RWPE2 (cell line): ENCODE results near the gene CD36.
A peak's percentile ranks its signal among the peaks of the same experiment; 100 is the strongest.

Experiments
- ATAC-seq: fragments of 200-7000 bp; cut with Tn5 transposase; 3 replicates; pipeline ENCODE4 v1.9.1; 2021; ENCODE audit warnings: low read depth
- DNase-seq: peaks from one replicate; pipeline ENCODE4 v3.0.0-alpha.2; 2020; ENCODE audit warnings: low spot score
- H3K27ac ChIP-seq: fragments of 450-650 bp; 2 replicates; pipeline ENCODE4 v1.5.1; 2017; ENCODE audit warnings: mild to moderate bottlenecking; ENCODE audit not compliant: poor library complexity, severe bottlenecking
- H3K27me3 ChIP-seq: fragments of 250-450 bp; sonication (Bioruptor Pico); 2 replicates; pipeline ENCODE4 v1.5.1; 2021; ENCODE audit warnings: mild to moderate bottlenecking, moderate library complexity; ENCODE audit not compliant: insufficient read depth, poor library complexity, severe bottlenecking
- H3K36me3 ChIP-seq: fragments of 250-450 bp; sonication (Bioruptor Pico); 2 replicates; pipeline ENCODE4 v1.5.1; 2020; ENCODE audit warnings: low read depth, mild to moderate bottlenecking, moderate library complexity
- H3K4me1 ChIP-seq: fragments of 250-450 bp; sonication (Bioruptor Pico); 2 replicates; pipeline ENCODE4 v1.5.1; 2021; ENCODE audit warnings: mild to moderate bottlenecking, moderate library complexity; ENCODE audit not compliant: insufficient read depth, poor library complexity, severe bottlenecking
- H3K4me3 ChIP-seq: fragments of 250-450 bp; sonication (Bioruptor Pico); 2 replicates; pipeline ENCODE4 v1.5.1; 2021; ENCODE audit warnings: mild to moderate bottlenecking, moderate library complexity; ENCODE audit not compliant: severe bottlenecking
- H3K9me3 ChIP-seq: fragments of 250-450 bp; sonication (Bioruptor Pico); 2 replicates; pipeline ENCODE4 v1.5.1; 2021; ENCODE audit warnings: mild to moderate bottlenecking, moderate library complexity; ENCODE audit not compliant: severe bottlenecking
- TF ChIP-seq, protein P1 (sequence below): fragments of 450-650 bp; IDR thresholded peaks from one replicate; pipeline ENCODE4 v1.5.1; 2017; ENCODE audit warnings: mild to moderate bottlenecking, moderate library complexity; ENCODE audit not compliant: poor library complexity, severe bottlenecking

CD36 gene

DNA sequence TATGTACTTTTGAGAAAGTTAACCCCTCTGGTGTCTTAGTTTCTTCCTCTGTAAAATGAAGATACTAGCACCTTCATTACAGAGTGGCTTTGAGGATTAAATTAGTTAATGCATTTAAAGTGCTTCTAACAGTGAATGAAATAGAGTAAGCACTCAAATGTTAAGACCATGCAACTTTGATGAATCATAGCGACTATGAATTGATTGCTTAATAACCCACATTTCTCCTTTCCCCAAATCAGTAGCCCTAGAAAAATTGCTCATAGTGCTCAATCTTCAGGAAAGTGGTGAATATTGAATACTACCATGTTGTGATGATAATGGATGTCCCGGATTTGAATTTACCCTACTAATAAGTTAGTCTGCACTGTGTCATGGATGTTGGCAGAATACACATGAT is 48.1 kb downstream of the CD36 start:
- peak; percentile 68; the same call in 2 of the 3 replicates for ATAC-seq
- DNase-seq, result no peak
- TF ChIP-seq, protein P1, sequence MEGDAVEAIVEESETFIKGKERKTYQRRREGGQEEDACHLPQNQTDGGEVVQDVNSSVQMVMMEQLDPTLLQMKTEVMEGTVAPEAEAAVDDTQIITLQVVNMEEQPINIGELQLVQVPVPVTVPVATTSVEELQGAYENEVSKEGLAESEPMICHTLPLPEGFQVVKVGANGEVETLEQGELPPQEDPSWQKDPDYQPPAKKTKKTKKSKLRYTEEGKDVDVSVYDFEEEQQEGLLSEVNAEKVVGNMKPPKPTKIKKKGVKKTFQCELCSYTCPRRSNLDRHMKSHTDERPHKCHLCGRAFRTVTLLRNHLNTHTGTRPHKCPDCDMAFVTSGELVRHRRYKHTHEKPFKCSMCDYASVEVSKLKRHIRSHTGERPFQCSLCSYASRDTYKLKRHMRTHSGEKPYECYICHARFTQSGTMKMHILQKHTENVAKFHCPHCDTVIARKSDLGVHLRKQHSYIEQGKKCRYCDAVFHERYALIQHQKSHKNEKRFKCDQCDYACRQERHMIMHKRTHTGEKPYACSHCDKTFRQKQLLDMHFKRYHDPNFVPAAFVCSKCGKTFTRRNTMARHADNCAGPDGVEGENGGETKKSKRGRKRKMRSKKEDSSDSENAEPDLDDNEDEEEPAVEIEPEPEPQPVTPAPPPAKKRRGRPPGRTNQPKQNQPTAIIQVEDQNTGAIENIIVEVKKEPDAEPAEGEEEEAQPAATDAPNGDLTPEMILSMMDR, result no peak
- no peaks in the 10 kb centered on the region for H3K4me1 ChIP-seq
- no peaks in the 10 kb centered on the region for H3K36me3 ChIP-seq
- H3K9me3 ChIP-seq, result no peaks in the 10 kb centered on the region
- no peaks in the 10 kb centered on the region for H3K27me3 ChIP-seq
- no peak overlapping the region for H3K27ac ChIP-seq
- H3K4me3 ChIP-seq, result no peak overlapping the region

DNA sequence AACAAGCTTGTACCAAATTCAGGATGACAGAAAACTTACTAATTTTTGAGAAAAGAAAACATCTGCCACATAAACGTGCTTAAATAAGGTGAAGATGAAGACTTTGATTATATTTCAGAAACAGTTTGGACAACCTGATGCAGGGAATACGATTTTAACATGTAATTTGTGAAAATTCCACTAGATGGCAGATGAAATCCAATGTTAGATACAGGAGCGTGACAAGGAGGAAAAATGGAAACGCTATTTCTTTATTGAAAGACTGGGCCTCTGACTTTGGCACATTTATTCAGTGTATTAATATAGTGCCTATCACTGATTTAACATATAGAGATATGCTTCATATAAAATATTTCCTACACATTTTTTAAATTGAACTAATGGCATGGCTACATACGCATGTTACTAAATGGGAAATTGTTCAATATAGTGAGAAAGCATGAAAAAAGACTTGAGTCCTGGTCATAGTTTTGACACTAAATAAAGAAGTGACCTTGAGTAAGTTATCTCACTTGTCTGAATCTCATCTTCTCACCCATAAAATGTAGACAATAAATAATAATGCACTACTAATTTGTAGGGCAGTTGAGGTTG is 60.7 kb downstream of the CD36 start:
- ATAC-seq (peak; percentile 56; the same call in 2 of the 3 replicates), DNase-seq (no peak)
- H3K9me3 ChIP-seq, result no peaks in the 10 kb centered on the region
- no peaks in the 10 kb centered on the region for H3K27me3 ChIP-seq
- TF ChIP-seq, protein P1, result peak; percentile 86
- no peak overlapping the region for H3K4me3 ChIP-seq
- H3K36me3 ChIP-seq, result no peaks in the 10 kb centered on the region
- no peaks in the 10 kb centered on the region for H3K4me1 ChIP-seq
- no peak overlapping the region for H3K27ac ChIP-seq

DNA sequence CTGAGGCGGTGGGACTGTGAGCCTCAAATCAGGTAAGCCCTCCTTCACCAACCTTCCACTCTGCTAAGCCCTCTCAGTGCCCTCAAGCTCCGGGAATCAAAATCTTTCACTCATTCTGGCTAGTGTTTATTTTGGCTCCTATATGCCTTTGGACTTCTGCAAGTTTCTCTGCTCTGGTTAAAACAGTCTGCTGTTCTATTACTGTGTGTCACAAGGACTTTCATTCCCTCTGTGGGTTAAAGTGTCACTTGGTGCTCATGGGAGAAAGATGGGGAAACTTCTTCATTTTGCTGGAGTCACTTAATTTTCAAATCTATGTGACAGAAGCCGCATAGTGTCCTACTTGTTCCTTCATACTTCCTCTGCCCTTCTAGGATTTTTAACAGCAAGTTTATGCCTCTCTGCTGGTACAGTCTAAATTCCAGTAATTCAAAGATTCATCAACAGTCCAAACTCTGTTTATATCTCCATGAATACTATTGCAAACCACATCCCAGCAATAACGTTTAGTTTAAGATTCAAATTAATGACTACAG is 61.3 kb downstream of the CD36 start:
- H3K27me3 ChIP-seq, result no peaks in the 10 kb centered on the region
- DNase-seq, result no peak
- TF ChIP-seq, protein P1, result no peak
- H3K36me3 ChIP-seq, result no peaks in the 10 kb centered on the region
- H3K27ac ChIP-seq, result no peak overlapping the region
- no peaks in the 10 kb centered on the region for H3K4me1 ChIP-seq
- H3K4me3 ChIP-seq, result no peak overlapping the region
- ATAC-seq, result no peak
- H3K9me3 ChIP-seq, result no peaks in the 10 kb centered on the region

DNA sequence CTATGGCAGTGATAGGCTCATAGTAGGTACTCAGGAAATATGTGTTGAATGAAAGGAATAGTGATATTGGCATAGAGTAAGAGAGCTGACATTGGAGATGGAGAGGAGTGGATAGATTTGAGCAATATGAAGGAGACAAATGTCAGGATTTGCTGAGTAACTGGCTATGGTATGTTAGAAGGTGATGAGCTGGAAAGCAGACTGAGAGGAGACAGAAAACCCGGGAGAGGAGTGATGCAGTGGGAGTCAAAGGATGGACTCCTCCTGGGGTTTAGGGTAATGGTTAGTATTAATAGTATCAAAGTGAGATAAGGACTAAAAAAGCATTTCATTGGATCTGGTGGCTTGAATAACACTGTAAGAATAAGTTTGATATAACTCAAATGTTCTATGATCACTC is 64.8 kb downstream of the CD36 start:
- H3K36me3 ChIP-seq, result no peaks in the 10 kb centered on the region
- no peak for ATAC-seq
- H3K27me3 ChIP-seq, result no peaks in the 10 kb centered on the region
- H3K4me1 ChIP-seq, result no peaks in the 10 kb centered on the region
- DNase-seq, result no peak
- TF ChIP-seq, protein P1, result no peak
- H3K9me3 ChIP-seq, result no peaks in the 10 kb centered on the region
- no peak overlapping the region for H3K27ac ChIP-seq
- H3K4me3 ChIP-seq, result no peak overlapping the region

DNA sequence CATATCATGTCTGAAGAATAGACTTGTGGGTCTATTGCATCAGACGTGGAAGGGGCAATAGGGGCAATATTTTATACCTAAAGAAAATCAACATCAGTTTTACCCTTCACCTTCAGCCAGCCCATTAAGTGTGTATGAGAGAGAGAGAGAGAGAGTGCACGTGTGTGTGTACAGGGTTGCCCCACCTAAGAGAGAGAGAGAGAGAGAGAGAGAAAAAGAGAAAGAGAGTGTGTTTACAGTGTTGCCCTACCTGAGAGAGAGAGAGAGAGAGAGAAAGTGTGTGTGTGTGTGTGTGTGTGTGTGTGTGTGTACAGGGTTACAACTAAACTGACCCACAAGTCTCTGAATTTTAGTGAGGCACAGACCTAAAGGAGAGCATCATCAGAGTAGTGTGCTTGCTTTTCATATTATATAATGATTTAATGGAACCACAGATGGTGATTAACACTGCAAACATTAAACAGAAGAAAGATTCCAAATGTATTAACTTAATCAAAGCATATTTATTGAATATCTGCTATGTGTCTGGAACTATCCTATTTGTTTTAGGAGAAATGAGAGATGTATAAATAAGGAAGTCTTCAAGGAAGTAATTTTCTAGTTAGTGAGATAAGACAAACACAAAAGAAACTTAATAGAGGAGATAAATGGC is 66.8 kb downstream of the CD36 start:
- H3K36me3 ChIP-seq, result no peaks in the 10 kb centered on the region
- no peaks in the 10 kb centered on the region for H3K9me3 ChIP-seq
- no peak for ATAC-seq
- H3K4me3 ChIP-seq, result no peak overlapping the region
- TF ChIP-seq, protein P1, result no peak
- H3K4me1 ChIP-seq, result no peaks in the 10 kb centered on the region
- no peaks in the 10 kb centered on the region for H3K27me3 ChIP-seq
- no peak overlapping the region for H3K27ac ChIP-seq
- DNase-seq, result no peak
